H4 (cell line): ENCODE data around the gene CDHR4. TPM values are rescaled to one million over a fixed set of nuclear protein-coding genes. Genes with fewer than 3 reads are reported as not detected.
A peak's percentile ranks its signal among the peaks of the same experiment; 100 is the strongest.
"Not testable (repeated sequence)": the region's sequence is repeated elsewhere in the genome, so short reads cannot be mapped to it uniquely, and the experiment has no call there.

Experiments used
- DNase-seq: peaks from one replicate; pipeline ENCODE4 v3.0.0-alpha.2; 2015; ENCODE audit warnings: low spot score
- total RNA-seq: library from RNA; depleted of rRNA; stranded (reverse); fragments of >200 nt; shearing (Covaris generic); gene quantifications from 2 replicates; pipeline ENCODE4 v1.2.3, GENCODE V29; 2014; rRNA removed

CDHR4 gene, protein sequence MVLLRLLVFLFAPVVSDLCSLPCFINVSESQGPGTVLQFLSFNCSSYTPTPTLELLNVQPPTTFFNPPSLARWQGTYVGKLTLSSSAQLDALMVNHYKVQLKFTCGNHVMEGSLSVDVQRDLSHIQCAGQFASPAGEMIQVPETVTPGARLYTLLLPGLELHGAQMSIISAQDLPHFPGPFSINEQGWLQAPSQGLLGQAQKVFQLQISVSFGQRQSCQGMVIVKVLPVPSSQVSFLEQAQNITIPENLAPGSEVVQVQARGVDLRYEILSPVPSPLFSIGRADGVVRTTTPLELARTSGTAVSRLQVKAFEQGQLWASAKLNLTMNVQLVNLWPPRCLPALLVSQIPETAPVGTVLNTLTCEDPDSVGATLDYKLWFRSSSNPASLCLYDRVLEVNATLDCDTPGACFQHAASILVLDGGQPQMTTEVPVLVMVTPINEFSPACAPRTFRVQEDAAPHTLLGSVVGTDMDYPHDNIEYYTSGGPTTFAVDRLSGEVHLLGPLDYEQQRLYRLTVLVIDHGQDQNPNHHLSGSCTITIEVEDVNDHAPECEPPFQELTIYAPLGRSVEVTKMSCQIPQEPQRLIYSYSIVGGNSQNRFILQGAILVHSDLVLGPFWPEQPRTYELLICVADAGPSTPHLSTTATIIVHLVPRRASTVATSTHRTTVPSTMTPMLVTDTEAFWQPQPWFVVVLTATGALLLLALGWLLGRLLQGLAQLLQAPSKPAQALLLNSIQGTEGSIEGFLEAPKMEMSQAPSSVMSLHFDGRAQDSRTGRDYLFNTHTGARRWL
- total RNA-seq = not detected in 2 replicates

DNA sequence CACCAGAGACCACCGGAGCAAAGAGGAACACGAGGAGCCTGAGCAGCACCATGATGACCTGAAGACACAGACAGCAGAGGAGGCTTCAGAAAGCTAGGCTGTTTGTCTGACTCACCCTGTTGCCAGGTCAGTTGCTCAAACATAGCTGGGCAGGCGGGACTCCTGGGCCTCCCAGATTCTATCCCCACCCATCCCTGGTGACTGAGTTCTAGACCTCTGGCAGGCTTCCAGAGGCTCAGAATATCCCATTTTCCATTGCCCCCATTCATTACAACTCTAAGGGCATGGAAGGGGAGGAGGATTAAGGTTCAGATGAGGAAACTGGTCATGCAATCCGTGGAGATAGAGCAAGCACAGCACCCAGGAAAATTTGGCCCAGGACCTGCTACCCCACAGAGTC is at the start of gene CDHR4:
CDHR4 (minus strand) TSS at position 113 of the 400 bp plus-strand sequence; CDS start at position 52, 61 bp downstream.
- DNase-seq = no peak

DNA sequence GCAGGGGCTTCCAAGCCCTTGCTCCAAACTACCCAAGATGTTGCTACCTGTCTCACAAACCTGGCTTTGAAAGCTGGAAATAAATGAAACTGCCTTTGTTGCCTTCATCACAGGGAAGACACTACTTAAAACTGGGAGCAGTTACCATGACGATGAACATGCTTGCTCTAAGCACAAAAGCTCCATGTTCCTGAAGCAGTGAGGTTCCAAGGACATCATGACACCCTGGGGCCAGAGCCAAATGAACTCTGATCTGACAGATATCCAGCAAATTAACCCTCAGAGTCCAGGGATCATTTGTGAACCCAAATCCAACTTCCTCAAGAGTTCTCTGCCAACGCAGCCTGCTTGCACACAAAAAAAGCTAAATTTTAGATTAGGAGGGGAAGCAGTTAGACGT is 46.0 kb upstream of the CDHR4 start:
- DNase-seq = no peak

DNA sequence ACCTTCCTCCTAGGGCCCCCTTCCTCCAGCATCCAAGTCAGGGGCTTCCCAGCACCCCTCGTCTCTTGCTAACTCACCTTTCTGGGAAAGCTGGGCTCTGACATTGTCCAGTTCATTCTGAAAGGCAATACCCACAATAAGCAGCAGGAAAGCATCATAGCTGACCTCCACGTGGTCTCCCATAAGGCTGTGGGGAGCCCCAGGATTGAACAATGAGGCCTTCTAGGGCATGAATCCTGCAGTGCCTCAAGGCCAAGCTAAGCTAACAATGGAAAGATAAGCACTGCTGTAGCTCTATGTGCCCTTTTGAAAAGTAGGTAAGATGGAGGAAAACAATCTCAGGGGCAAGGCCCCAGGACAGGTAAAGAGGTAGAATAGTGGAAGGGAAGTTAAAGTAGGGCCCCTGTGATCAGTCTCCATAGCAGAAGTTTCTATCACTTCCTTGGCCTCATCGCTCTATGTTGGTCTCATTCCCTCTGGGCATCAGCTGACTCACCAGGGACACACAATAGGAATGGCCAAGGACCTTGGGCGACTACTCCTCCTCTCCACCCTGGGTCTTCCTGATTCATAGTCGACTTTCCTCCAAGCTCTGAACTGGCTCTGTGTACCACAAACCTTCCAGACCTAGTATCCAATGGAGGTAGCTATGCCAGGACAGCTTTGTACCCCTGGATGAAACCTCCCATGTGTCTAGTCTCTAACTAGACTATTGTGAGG is 45.0 kb upstream of the CDHR4 start:
- no peak for DNase-seq

DNA sequence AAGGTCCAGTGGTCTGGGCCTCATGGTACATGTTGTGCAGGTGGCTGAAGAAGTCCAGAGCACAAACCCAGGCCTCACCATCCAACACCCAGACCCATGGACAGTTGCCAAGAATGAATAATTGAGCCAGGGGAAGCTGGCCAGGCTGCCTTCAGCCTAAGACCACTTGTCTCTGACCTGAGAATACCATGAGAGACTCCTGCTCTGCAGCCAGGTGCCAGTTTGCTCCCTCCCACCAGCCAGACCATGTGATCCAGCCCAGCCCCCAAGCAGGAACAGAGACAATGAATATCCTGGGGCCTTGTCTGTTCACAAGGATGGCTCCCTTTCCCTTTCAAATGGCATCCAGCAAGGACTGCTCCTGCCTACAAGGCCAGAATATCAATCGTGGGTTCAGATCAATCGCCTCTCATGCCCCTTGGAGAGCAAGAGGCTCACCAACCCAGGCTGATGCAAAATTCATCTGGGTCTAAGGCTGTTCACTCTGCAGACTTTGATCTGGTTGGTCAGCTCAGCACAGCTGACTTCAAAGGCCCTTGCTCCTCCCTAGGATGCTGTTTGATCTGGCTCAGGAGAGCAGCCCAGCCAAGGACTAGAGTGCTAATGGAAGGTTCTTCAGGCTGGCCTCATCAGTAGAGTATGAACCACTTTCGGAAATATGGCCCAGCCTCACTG is 43.3 kb upstream of the CDHR4 start:
- no peak for DNase-seq

DNA sequence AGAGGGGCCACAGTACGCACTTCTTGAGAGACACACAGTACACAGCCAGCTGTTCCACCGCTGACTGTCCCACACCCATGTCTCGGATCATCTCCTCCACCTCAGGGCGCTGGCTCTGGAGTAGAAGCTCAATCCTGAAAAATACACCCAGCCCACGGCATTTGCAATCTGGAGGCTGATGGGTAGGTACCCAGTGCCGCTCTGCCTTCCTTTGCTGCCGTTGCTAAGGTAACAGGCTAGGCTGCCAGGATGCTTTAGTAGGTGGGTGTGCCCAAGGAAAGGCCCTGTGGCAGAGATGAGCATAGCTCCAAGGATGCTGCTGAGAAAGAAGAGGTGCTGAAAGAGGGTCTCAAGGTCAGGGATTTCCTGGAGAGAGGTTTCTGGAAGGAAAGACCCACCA is 42.1 kb upstream of the CDHR4 start:
- no peak for DNase-seq

DNA sequence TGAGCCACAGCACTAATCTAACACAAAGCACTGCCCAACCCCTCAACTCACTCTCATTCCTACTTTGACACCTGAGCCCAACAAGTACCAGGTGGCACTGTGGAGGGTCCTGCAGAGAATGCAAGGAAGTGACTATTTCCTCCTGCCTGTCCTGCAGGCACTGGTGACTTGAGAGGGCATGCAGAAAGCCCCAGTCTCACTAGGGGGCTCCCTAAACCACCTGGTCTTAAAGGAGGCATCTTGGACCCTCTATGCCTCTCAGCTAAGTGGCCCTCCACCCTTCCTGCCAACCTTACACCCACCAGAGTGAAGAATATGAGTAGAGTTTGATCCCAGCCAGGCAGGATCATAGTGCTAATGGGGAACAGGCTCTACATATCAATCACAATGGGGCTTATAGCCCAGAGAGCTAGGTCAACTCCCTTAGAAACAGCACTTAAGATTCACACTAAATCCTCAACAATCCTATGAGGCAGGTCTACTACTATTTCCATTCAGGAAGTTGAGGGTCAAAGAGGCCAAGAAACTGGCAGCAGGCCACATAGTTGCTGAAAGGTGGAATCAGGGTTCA is 41.5 kb upstream of the CDHR4 start:
- no peak for DNase-seq

DNA sequence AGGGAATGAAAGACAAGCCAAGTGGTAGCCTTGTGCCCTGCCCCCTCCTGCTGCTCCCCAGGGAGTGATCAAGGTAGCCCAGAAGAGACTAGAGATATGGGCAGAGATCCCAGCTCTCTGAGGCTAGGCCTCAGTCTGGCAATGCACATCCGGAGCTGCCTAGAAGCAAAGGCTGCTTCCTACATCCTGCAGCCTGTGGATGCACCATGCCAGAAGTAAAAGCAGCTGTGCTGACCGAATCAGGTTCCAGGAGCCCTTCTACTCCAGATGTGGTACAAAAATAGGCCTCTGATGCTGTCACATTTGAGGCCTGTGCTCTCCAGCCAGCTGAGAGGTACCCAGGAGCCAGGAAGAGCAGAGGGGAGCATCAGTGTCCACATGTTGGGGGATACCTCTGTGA is 40.7 kb upstream of the CDHR4 start:
- no peak for DNase-seq

DNA sequence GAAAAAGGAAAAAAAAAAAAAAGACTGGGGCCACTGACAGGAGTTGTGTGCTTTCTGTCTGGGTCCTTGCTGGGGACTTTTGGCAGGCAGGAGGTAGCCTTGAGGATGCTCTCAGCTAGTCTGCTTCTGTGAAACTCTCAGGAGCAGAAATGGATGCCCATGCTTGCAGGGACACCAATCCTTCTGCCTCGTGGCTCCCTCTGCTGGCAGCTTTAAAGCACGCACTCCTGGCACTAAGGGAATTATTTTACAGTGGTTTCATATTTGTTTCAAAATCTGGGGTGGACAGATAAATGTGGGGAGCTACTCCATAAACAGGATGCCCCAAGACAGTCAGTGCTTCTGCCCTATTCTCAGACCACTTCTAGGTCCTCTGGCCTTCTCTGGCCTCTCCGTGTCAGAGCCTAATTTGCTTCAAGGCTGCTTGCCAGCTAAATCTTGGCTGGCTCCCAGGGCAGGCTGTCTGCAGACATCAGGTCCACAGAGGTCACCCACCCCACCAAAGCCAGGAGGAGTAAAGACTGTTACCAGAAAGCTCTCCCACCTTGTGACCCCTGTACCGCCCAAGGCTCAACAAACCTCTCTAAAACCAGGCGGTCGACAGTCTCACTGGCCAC is 39.6 kb upstream of the CDHR4 start:
- DNase-seq = peak; percentile 35

DNA sequence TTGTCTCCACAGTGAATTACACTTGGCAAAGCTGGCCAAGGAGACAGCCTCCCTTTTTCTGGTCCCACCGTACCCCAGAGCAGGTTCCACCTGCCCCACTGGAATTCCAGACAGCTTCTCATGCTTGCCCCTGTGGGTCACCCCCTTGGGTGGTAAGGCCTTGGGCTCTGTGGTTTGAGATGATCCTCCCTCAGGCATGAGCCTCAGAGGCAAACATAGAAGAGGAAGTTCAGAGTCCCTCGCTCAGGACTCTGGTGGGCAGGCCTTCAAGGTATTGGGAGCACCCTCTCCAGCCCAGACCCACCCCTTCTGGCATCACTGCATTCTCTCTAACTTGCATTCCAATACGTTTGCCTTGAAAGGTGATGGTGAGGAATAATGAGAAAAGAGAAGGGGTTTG is 31.7 kb upstream of the CDHR4 start:
- DNase-seq = no peak

DNA sequence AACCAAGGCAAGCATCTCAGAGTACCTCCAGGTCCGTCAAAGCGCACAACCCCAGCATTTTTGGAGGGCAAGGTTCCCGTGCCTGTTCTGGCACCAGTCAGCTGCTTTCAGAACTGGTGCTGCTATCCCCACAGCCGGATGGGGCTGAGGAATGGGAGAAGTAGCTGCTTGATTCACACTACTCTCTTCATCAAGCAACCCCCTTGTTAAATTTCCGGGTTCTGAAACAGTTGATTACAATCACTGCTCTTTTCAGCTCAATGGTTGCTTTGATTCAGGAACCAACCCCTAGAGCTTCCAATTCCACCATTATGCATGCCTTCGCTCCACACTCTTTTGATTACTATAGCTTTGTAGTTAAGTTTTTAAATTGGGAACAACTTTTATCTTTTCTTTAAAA is 26.3 kb upstream of the CDHR4 start:
- DNase-seq = no peak

DNA sequence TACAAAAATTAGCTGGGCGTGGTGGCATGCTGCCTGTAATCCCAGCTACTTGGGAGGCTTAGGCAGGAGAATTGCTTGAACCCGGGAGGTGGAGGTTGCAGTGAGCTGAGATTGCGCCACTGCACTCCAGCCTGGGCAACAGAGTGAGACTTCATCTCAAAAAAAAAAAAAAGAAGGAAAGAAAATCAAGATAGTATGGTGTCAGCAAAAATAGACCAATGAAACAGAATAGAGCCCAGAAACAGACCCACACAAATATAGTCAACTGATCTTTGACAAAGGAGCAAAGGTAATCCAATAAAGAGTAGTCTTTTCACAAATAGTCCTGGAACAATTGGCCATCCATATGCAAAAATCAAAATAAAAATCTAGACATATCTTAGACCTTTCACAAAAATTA is 23.5 kb upstream of the CDHR4 start:
- DNase-seq = not testable (repeated sequence)

DNA sequence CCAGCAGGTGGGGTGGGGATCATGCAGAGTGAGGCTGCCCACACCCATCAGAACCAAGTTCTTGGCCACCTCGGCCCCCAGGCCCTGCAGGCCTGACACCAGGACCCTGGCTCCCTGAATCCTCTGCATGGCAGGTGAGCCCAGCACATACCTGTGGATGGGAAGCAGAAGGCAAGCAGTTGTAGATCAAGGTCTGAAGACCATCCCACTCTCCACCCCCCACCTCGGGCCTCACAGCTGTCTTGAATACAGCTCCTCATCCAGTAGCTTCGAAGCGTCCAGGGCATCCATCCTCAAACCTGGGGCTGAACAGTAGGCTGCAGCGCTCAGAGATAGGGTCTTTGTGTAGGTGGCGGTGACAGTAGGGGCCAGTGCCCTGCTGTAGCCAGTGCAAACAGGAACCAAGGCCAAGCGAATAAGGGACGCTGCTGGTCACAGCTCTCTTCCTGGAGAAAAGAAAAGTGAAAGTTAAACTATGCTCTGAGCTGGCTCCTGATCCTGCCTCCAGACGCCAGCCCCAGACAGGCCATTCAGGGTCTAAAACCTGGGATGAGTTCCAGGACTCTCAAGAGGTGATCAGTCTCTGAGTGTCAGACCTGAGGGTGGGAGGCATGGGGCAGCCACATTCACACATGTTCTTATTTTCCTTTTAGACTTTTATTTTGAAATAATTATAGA is 14.0 kb upstream of the CDHR4 start, which contains the start of gene UBA7:
UBA7 (minus strand) TSS at position 457 of the 678 bp plus-strand sequence; CDS start at position 291, 166 bp downstream.
- peak; percentile 63 for DNase-seq

DNA sequence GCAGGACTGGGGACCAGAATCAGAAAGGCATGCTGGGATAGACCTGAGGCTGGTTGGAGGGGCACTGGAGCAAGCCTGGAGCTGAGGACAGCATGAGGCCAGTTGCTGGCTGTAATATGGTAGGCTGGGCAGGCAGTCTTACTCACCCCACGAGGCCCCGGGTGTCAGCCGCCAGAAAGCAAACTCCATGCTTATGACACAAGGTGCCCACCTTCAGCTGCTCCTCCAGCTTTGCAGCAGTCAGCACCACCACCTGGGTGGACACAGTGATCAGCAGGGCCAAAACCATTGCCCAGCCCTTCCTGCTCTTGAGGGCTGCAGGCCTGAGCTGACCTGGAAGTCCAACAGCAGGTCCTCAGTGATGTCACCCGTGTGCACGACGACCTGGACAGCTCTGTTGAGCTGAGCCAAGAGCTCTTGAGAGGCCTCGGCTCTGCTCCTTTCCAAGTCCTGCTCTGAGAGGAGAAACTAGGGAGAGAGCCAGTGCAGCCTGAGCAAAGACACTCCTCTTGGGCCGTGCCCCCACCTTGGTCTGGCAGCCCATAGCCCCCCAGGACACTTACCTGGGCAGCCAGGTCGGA is 13.3 kb upstream of the CDHR4 start:
- no peak for DNase-seq

DNA sequence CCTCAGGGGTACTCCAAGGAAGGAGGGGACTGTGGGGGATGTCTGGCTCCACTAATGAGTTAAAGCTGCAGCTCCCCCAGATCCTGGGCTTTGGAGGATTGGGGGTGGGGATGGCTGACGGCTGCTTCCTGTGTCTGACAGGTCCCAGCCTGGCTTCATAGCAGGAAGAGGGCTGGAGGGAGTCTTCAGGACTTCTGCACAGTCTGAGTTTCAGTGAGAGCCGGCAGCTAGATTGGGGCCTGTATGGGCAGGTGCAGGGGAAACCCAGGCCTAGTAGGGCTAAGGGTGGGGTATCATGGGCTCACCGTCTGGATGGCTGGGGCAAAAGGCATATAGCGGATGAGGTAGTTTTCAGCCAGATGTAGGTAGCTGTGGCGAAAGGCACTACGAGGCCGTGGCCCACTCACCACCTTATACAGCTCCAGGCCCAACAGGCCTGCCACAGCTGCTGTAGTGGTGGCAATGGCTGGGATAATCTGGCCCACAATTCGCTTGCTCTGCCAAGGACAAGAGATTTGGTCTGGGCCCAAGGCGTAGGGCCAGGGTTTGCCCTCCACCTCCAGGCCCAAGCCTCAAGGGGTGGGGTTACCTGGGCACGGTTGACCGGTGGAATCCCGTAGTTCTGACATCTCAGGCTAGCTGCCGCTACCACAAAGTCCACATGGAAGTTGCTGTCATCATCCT is 7.9 kb upstream of the CDHR4 start:
- no peak for DNase-seq

DNA sequence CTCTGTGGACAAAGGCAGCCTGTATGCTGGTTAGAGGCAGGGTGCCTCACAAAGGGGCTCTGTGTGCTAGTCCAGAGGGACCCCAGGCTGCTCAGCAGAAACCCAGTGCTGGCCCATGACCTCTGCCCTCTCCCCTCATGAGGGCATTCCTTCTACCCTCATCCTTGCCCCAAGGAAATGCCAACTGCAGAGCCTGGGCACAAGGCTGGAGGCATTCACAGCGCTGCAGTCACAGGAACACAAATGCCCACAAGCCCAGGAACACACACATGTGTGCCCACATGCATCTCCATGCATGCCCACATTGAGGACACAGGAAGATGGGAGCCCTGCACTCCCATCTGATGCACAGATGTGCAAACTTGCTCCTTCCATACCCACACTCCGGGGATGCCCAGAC is 7.2 kb upstream of the CDHR4 start:
- DNase-seq = no peak

DNA sequence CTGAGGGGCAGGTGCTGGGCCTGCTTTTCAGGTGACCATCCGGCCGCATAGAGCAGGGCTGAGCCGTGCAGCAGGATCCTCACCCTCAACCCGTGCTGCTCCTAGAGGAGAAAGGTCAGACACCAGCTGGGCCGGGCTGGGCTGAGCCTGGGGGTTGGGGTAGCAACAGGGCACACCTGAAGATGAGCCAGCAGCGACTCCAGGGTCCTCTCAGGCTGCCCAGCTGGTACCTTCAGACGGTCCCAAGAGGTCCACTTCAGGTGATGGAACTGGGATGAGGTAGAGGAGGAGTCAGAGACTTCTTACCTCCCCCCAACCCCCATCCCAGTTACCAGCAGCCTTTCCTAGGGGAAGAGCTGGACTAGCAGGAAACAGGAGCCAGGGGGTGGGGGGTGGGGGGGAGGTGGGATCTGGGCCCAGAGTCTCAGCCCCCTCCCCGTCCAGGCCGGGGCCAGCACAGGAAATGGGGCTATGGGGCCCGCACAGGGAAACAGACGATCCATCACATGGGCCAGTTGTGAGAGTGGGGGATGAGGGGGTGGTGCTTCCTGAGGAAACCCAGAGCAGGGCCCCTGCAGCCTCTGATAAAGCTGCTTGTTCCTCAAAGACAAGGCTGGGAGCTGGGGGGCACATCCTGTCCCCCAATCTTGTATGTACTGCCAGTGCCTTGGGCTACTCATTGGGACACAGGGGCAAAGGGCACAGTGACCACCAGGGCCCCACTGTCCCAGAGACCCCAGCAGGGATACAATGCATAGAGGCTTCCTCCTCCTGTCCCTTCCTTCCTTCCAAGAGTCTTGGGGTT is 6.4 kb upstream of the CDHR4 start:
- no peak for DNase-seq

DNA sequence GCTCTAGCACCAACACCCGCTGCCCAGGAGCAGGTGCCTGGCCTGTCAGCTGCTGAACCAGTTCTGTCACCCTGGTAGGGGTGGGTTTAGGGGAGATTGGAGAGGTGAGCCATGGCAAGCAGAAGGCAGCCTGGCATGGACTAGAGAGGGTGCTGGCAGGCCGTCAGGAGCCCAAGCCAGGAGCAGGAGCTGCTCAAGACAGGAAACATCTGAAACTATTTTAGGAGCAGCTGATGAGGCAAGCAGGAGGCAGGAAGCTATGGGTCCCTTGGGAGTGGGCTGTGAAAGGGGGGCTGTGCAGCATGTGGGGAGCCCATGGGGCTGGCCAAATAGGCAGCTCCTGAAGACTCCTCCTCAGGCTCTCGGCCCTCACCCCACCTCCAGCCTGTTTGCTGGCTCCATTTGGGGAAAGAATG is 5.7 kb upstream of the CDHR4 start:
- DNase-seq = no peak
